Measurements from ENCODE around the gene SCAMP5. TPM values are rescaled to one million over a fixed set of nuclear protein-coding genes. Genes with fewer than 3 reads are reported as not detected.

SCAMP5 gene, protein sequence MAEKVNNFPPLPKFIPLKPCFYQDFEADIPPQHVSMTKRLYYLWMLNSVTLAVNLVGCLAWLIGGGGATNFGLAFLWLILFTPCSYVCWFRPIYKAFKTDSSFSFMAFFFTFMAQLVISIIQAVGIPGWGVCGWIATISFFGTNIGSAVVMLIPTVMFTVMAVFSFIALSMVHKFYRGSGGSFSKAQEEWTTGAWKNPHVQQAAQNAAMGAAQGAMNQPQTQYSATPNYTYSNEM
- 1.6 and 2.6 TPM in 2 replicates for total RNA-seq

DNA sequence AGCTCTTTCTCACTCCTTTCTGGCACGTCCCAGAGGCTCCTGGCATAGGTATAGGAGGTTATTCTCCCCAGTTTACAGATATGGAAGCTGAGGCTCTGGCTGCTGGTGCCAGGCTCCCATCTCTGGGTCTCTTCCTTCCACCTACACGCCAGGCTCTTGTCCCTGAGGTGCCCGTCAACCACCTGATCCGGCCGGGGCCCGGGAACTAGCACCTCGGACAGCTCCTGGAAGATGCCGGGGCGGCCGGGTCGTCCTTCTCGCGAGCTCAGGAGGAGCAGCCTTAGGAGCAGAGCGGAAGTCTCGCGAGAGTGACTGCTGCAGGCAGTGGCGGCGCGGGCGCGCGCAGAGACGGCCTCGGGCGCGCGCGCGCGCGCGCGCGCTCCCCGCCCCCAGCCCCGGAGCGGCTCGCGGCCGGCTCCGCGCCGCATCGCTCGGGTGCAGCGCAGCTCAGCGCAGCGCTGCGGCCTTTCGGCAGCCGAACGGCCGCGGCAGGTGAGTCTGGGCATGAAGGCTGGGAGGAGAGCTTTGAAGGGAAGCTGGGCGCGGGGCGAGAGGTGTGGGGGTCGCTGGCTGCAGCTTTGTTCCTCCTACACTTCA lies at the start of gene SCAMP5:
Gene SCAMP5 (plus strand): TSS at position 382 of the 597 bp plus-strand sequence. CDS start 16,277 bp downstream, outside the sequence.

DNA sequence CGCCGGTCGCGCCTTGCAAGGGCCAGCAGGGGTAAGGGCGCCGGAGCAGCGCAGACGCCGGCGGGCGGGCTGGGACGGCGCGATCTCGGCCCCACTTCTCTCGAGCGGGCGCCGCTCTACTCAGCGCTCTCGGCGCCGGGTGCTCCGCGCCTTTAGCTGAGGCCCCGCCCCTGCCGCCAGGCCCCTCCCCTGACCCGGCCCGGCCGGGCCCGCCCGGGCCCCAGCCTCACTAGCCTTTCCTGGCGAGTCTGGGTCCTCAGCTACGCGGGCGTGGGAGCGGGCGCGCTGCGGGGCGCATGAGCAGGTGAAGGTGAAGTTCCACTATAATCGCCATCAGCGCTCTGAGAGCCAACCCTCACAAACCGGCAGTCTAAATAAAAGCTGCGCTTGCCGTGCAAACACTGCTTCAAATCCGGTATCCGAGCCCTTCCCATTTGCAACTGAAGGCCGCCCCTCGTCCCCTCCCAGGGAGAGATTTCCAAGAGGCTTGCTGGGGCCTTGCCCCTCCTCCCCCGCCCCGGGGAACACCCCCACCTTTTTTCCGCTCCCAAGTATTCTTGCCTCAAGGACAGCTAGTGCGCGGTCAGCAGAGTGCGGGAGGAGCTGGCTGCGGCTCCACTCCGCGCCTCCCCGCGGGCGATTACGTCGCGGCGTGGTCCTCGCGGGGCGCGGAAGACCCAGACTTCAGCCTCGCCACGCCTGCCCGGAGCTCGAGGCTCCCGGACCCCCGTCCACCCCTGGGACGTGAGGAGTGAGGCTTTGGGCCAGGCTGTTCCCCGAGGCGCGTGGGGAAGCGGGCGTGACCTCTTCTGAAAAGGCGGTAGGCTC lies 38.5 kb upstream of the SCAMP5 start, which contains the start of gene RPP25:
Gene RPP25 (minus strand): TSS at position 125 of the 828 bp plus-strand sequence. CDS start 189 bp downstream, outside the sequence.

DNA sequence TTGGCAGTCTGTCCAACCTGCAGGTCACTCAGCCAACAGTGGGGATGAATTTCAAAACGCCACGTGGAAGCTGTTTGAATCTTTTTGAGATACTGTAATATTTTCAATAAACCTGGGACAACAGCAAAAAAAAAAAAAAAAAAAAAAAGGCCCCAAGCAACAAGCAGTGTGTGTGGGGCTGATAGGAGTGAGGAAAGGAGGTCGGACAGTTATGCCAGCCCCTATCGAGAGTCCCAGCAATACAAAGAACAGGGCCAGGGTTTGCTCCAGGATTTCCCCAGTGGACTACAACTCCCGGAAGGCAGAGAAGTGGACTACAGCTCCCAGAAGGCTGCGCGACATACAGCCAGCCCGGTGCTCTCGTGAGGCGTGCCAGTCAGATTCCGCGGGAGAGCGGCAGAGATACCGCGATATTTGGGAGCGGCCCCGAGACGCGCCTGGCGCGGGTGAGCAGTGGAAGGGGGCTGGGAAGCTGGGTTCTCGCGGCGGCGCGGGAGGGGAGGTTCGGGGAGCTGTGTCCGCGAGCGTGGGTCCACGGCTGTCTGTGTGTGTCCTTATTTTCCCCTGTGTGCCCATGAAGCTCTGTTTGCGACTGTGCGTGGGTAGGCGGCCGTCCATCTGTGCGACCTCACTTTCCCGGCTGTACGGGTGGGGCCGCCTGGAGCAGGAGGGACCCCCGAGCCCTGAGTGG lies 28.0 kb downstream of the SCAMP5 start, which contains the start of gene PPCDC:
Gene PPCDC (plus strand): TSS at position 410 of the 691 bp plus-strand sequence. CDS start 4,729 bp downstream, outside the sequence.

Other genes with a start within 250 kb of the SCAMP5 start
- not detected in 2 replicates for gene CYP1A2, start 246.7 kb upstream of the SCAMP5 start, total RNA-seq
- 37.6 and 55.2 TPM in 2 replicates for gene CSK, start 213.5 kb upstream of the SCAMP5 start, total RNA-seq
- gene LMAN1L, start 182.7 kb upstream of the SCAMP5 start, total RNA-seq: 0.26 TPM in 1 of 2 replicates, not detected in the other
- not detected in 2 replicates for gene CPLX3, start 168.9 kb upstream of the SCAMP5 start, total RNA-seq
- 14.5 and 28.5 TPM in 2 replicates for gene ULK3, start 152.4 kb upstream of the SCAMP5 start, total RNA-seq
- 28.7 and 39.0 TPM in 2 replicates for gene SCAMP2, start 122.2 kb upstream of the SCAMP5 start, total RNA-seq
- gene MPI, start 105.5 kb upstream of the SCAMP5 start, total RNA-seq: 118 TPM in 2 replicates
- 50.0 and 71.3 TPM in 2 replicates for gene FAM219B, start 88.7 kb upstream of the SCAMP5 start, total RNA-seq
- 33.1 and 41.3 TPM in 2 replicates for gene COX5A, start 57.5 kb upstream of the SCAMP5 start, total RNA-seq
- gene RPP25, start 38.8 kb upstream of the SCAMP5 start, total RNA-seq: 2.6 and 4.6 TPM in 2 replicates
- gene PPCDC, start 28.0 kb downstream of the SCAMP5 start, total RNA-seq: 7.3 and 7.4 TPM in 2 replicates
- 6.3 and 8.6 TPM in 2 replicates for gene C15orf39, start 206.3 kb downstream of the SCAMP5 start, total RNA-seq

Measured in smooth muscle cell of the pulmonary artery (primary cell).